ENCODE results near the gene TP63.

DNA sequence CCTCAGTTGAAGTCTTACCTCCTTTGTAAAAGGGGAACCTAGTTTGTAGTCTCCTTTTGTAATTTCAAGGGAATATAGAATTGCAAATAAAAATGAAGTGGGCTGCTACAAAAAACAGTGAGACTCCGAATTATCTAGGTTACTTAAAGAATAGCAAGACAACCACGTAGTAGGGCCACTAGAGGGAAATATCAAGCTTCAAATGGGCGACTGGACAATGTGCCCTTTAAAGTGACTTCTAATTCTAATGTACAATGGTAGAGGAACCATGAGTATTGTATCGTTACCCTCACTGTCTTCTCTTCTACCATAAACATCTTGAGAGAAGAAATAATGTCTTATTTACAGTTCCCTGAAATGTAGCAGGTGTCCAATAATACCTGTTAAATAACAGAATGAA, 56.3 kb downstream of the TP63 start:
- TF ChIP-seq, protein P1, sequence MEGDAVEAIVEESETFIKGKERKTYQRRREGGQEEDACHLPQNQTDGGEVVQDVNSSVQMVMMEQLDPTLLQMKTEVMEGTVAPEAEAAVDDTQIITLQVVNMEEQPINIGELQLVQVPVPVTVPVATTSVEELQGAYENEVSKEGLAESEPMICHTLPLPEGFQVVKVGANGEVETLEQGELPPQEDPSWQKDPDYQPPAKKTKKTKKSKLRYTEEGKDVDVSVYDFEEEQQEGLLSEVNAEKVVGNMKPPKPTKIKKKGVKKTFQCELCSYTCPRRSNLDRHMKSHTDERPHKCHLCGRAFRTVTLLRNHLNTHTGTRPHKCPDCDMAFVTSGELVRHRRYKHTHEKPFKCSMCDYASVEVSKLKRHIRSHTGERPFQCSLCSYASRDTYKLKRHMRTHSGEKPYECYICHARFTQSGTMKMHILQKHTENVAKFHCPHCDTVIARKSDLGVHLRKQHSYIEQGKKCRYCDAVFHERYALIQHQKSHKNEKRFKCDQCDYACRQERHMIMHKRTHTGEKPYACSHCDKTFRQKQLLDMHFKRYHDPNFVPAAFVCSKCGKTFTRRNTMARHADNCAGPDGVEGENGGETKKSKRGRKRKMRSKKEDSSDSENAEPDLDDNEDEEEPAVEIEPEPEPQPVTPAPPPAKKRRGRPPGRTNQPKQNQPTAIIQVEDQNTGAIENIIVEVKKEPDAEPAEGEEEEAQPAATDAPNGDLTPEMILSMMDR (IDR thresholded peaks at IDR 0.05; ENCODE audit: insufficient read depth, low read depth, low read length), result no peak
- TF ChIP-seq EZH2 (IDR thresholded peaks at IDR 0.05; ENCODE audit: insufficient read depth, low read length), result no peak

All from astrocyte (in vitro differentiated cells and primary cell).